IPS-NIHi7 (cell line): ENCODE measurements around the gene DCDC1.

ENCODE experiments used
- DNase-seq: peaks from one replicate; pipeline ENCODE4 v3.0.0; 2012; ENCODE audit warnings: mixed read lengths; ENCODE audit errors: extremely low spot score

DCDC1 gene

DNA sequence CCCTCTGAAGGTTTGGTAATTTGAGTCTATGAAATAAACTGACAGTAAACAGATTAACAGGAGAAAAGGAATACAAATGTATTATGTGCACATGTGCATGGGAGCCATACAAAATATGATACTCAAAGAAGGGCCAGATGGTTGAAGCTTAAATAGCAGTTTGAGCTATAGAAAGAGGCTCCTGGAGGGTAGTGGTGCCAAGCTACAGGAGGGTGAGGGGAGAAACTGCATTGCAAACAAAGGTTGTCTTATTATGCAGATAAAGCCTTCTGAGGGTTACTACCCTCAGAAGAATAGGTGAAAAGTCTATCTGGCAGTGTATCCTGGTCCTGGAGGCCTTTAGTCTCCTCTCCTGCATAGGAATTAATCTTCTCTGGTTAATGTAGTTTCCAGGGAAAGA lies 516.1 kb downstream of the DCDC1 start:
- DNase-seq: no peak

DNA sequence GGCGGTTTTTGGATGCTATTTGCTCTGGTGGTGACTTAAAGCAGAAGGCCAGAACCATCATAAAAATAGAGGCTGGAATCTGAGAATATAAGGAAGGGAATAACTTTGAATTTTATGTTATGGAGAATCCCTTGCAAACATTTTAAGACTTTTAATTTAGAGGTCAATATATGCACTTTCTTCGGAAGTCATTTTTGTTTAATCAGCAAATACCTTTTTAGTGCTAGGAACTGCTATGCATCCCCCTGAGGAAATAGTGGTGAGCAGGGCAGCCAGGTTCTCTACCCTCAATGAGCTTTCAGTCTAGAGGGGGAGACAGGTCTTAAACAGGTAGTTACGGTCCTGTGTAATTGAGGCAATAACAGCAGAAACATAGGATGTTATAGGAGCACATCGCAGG lies 516.9 kb downstream of the DCDC1 start:
- DNase-seq: no peak

DNA sequence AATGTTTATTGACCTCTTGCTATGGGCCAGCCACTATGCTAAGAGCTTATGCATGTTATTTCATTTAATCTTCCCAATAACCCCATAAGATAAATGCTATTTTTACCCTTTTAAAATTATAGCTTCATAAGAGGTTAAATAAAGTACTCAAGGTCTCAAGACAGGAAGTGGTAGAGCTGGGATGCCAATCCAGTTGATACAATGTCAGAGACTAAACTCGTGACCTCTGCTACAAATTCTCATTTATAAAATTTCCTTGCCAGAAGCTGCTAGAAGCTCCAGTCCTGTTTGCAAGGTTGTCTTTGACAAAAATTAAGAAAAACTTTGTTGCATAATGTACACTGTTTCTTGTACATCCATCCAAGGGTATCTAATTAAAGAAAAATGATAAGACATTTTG lies 517.4 kb downstream of the DCDC1 start:
- no peak for DNase-seq

DNA sequence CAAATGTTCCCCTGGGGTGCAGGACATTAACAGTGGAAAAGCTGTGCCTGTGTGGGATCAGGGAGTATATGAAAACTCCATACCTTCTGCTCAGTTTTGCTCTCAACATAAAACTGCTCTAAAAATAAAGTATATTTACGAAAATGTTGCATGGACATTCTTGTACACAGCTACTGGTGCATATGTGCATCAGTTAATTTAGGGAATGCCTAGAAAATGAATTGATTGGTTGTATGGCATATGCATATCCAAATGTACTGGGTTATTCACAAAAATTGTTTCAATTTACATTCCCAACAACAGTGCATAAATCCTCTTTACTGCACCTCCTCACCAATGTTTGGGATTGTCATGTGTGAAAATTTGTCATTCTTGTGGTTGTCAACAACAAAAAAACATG lies 532.3 kb downstream of the DCDC1 start:
- no peak for DNase-seq

DNA sequence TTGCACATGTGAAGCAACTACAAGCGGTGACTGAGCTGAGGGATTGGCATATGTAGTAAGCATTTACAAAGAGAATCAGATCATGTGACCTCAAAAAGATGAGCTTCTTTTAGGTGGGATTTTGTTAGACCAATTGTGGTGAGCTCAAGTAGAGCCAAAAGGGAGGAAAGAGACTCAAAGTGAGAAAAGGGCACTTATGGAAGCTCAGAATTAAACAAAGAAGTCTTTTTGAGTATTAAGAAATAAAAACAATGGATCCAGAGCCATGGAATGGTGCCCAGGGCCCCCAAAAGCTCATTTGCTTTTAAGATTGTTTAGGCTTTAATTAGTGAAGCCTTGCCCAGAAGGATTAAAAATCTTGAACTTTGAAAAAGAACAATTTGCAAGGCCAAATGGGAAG lies 536.7 kb downstream of the DCDC1 start:
- DNase-seq: no peak

DNA sequence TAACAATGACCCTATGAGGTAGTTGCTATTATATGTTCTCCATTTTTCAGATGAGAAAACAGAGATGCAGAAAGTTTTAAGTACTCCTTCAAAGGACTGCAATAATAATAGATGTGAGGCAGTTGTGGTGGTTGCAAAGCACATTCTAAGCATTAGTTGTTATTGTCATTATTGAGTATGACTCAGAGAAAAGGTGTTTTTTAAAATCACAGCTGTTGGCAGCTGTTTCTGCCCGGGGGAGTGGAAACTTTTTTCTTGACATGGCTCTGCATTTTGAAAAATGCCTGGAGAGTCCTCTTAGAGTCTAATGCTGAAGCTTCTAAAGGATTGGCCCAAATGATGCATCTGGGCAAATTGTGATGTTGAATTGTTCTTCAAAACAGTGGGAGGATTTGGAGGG lies 538.9 kb downstream of the DCDC1 start:
- no peak for DNase-seq

DNA sequence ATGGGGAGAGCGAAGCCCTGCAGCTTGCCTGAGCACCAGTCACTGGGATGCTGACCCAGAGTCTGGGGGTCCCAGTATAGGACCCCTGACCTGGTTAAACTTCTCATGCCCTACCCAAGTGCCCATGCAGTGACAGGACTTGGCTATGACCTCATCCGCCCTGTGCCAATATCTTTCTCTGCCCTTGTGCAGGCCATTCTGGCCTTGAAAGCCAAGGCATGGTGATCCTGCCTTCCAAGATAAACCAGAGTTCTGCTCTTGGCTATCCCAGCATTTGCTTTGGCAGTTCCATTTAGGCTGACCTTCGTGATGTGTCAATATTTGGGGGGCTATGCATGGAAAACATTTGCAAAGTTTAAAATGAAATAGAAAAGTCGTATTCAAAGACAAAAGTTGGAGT lies 542.6 kb downstream of the DCDC1 start:
- DNase-seq: no peak

DNA sequence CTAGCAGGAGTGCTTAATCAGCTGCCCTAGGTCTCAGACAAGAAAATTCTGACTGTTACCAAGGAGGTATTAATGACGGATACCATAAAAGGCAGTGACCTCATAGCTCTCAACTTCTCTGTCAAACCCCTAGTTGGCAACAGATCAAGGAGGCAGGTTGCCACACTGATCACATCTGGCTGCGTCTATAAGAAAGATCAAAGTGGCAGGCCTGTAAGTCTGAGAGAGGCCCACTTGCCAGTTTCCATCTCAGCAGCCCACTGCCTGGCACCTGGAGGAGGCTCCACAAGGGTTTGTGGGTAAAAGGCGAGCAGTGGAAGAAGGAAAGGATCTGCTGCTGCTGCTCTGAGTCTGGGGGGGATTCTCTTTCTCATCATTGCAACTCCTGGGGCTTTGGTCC lies 543.8 kb downstream of the DCDC1 start:
- no peak for DNase-seq

DNA sequence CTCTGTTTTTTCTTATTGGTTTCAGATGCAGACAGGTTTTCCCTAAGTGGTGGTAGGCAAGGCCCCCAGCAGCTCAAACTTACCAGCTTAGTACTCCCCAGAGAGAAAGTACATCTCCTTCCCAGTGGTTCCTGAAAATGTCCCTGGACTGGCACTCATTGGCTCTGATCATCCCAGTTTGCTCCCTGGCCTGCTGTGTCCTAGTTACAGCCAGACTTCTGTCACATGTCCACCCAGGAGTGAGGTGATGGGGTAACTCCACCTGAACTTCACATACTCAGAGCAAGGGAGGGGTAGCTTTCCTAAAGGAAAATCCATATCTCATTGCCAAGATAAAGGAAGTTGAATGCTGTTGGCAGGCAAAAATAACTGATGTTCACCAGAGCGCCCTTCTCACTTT lies 546.4 kb downstream of the DCDC1 start:
- DNase-seq: no peak

DNA sequence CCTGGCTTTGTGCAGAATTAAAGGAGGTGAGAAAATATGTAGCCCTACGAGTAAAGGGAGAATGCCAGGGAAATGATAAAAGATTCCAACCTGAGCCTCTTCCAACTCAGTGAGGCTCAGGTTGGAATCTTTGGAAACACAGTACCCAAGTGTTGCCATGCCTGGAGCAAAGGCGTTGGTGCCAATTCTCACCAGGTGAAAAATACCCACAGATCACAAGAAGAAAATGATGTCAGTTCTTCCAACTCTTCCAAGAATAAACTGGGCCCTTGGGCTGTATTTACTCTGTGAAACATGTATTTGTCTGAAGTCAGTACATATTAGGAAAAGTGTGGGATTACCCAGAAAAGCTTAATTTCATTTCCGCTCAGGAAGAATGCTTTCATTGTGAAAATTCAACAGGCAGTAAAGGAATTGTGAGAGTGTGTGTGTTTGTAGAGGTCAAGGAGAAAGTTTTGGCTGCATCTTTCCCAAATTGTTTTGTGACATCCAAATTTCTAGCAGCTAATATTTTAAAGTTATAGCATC lies 548.0 kb downstream of the DCDC1 start:
- DNase-seq: no peak

DNA sequence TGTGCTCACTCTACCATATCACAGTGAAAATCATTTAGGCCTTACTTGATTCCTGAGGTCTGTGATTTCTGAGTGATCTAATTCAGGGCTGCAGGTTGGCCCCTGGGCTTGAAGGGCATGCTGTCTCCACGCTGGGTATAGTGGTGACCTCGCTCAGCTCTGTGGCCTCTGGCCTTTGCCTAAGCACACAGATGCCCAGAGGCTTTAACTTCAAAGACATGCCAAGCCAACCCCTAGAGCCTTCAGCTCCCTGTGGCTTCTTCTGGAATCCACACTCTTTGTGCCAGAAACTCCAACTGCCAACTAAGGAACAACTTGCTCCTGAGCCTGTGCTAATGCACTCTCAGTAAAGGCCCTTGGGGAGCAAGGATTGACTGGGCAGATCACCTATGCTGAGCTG lies 550.8 kb downstream of the DCDC1 start:
- no peak for DNase-seq

DNA sequence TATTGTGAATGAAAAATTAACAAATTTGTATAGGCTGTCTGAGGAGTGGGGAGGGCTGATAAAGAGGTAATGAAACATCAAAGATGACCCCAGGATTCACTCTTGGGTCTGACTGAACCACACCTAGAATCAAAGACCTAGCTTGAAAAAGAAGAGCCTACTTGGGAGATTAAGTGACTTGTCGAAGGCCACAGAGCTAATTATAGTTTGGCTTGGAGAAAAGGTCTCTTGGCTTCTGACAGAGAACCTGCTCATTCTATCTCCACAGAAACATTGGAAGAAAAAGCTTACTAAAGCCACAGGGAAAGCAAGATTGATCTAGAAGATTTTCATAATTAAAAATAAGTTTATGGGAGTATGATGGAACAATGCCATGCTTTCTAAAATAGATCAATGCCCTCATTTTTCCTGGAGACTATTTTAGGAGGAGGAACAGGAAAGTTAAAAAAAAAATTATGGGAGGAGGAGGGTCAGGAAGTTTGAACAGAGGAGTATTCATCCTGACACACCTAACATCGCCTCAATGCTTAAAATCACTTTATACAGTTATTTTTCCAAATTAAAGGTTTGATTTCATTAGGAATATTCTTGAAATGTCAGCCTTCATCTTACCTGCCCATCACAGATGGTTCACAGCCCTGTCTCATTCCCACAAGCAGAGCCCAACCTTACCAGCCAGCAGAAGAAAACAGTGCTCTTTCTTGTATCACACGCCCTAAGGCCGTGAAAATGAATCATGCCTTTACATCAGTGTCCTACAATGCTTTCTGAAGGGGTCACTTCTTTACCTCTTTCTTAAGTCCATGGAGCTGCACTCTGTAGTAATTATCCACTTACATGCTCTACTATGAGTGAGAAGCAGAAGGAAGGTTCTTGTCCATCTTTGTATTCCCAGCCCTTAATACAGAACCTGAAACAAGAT lies 552.3 kb downstream of the DCDC1 start:
- DNase-seq: no peak

DNA sequence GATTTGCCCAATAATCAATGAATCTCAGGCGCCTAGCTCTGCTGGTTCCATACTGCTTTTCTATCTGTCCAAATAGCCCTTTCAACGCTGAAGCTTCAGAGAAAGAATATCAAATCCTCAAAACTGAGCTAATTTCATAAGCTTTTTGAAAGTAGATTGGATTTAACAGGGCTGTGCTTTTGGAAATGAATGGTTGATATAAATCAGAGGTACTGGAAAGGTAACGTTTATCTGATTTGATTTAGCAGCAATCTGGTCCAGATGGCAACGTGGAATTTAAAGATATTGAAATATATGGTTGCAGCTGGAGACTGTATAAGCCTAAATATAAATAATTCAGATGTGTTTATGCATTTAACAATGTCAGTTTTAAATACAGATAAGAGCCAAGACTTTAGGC lies 553.9 kb downstream of the DCDC1 start:
- DNase-seq: no peak

DNA sequence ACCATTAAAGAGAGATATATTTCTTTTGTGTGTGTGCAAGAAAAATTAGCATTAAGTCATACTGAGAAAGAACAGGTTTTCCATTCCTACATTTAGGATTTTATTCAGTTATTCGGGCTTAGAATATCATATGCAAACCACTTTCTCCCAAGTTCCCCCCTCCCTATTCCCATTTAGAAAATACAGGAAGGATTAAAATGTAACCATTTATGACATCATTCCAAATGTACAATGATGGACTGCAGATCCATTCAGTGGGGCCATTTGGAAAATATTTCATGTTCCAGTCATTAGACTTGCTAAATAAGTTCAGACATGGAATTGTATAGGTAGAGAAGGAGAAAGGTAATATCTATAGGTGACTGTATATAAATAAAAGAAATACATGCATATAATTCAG lies 554.8 kb downstream of the DCDC1 start:
- no peak for DNase-seq
